Right forelimb (tissue), 1 donor: ENCODE data around the gene FBXL4.

ENCODE experiments used
- DNase-seq: peaks from one replicate; pipeline ENCODE4 v3.0.0-alpha.2; 2018

Gene FBXL4

DNA sequence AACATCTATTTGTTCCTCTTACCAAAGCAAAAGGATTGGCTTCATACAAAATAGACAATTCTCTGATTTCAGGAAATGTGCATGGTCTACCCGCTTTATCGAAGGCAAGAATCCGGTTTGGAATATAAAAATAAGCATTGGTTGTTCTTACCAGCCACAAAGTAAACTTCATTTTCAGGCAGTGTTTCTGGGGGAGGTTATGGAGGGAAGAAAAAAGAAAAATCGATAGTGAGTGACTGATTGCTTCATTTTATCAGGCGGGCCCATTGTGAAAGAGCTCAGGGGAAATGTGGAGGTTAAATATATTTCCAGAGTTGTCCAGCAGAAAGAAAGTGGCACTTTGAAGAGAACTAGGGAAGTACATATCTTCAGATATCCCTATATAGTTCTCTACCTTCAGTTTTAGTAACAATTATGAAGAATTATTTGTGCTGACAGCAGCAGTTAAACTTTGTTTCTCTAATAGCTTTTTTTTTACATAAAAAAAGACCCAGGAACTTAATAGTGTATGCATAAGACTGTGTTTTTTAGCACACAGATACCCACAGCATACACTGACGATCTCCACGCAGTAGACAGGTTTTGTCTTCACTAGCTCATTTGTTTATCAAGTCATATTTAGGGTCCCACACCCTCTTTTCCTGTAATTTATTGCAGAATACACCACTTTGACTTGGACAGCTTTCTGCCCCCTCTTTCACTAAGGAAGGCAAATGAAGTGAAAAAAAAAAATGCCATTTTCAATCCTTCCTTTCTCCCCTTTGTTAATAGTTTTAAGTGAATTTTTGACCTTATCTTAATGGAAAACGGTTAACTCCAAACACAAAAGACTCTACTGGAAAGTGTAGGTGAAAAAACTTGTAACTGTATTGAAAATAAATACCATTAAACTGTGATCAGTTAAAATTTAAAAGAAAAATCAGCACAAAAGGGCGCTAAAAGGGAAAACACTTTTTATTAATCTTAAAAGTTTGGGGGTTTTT is 110.5 kb downstream of the FBXL4 start:
- no peak for DNase-seq

DNA sequence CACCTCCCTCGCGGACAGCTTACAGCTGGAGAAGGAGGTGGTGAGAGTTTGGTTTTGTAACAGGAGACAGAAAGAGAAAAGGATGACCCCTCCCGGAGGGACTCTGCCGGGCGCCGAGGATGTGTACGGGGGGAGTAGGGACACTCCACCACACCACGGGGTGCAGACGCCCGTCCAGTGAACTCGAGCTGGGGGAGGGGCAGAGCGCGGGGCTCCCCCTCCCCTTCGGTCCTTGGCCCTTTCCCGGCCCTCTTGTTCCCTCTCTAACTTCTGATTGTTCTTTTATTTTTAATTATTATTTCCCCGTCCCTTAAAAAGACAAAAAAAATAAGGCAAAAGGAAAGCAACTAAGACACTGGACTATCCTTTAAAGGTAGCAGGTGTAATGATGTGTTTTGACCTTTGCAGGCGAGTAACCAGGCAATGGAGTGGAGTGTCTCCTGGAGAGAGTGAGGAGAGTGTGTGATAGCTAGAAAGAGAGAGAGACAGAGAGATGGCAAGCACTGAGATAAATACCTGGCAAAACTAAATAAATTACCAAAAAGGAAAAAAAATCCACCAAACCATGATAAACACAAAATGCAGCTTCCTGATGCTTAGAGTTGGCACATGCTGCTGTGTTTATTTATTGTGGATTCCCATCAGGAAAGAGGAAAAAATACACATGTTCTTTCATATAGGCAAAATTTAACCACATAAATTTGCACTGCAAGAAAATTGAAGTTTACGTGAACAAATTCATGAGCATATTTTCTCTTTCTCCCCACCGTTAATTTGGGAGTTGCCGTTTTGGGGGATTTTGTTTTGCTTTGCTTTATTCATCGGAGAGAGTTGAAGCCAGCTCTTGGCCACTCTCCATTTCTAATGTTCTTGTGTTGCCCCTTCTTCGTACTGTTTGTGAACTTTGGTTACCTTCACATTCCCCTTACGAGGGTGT is 111.5 kb downstream of the FBXL4 start:
- DNase-seq: no peak

DNA sequence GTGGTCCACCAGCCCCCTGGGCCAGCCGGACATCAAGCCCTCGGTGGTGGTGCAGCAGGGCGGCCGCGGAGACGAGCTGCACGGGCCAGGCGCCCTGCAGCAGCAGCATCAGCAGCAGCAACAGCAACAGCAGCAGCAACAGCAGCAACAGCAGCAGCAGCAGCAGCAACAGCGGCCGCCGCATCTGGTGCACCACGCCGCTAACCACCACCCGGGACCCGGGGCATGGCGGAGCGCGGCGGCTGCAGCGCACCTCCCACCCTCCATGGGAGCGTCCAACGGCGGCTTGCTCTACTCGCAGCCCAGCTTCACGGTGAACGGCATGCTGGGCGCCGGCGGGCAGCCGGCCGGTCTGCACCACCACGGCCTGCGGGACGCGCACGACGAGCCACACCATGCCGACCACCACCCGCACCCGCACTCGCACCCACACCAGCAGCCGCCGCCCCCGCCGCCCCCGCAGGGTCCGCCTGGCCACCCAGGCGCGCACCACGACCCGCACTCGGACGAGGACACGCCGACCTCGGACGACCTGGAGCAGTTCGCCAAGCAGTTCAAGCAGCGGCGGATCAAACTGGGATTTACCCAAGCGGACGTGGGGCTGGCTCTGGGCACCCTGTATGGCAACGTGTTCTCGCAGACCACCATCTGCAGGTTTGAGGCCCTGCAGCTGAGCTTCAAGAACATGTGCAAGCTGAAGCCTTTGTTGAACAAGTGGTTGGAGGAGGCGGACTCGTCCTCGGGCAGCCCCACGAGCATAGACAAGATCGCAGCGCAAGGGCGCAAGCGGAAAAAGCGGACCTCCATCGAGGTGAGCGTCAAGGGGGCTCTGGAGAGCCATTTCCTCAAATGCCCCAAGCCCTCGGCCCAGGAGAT is 112.4 kb downstream of the FBXL4 start:
- DNase-seq: no peak

DNA sequence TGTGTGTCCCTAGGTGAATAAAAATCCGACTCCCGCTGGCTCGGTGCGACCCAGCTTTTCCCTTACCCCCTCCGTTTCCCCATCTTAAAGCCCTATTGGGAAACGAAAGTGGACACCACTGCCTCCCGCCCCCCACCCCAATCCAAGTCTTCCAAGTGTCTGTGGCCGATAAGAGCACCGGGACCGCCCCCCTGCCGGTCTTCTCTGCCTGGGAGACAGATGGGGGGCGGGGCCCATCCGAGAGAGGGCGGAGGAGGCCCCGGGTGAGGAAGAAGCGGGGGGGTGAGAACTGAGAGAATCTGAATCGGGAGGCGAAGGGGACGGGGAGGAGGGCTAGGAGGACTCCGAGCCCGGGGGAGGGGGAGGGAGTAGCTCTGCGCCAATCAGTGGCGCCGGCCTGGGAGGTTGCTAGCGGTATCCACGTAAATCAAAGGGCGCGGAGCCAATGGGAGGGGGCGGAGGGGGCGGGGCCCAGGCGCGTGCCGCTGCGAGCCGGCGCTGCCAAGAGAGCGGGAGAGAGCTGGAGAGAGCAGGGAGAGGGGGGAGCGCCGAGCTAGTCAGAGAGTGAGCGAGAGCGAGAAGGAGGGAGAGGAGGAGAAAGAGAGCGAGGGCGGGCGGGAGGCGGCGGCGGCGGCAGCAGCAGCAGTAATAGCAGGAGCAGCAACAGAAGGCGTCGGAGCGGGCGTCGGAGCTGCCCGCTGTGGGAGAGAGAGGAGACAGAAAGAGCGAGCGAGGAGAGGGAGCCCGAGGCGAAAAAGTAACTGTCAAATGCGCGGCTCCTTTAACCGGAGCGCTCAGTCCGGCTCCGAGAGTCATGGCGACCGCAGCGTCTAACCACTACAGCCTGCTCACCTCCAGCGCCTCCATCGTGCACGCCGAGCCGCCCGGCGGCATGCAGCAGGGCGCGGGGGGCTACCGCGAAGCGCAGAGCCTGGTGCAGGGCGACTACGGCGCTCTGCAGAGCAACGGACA is 113.4 kb downstream of the FBXL4 start, which contains the start of gene POU3F2:
POU3F2 (plus strand) TSS at position 515 of the 972 bp plus-strand sequence; CDS start at position 815, 300 bp downstream.
- DNase-seq: peak; percentile 89

DNA sequence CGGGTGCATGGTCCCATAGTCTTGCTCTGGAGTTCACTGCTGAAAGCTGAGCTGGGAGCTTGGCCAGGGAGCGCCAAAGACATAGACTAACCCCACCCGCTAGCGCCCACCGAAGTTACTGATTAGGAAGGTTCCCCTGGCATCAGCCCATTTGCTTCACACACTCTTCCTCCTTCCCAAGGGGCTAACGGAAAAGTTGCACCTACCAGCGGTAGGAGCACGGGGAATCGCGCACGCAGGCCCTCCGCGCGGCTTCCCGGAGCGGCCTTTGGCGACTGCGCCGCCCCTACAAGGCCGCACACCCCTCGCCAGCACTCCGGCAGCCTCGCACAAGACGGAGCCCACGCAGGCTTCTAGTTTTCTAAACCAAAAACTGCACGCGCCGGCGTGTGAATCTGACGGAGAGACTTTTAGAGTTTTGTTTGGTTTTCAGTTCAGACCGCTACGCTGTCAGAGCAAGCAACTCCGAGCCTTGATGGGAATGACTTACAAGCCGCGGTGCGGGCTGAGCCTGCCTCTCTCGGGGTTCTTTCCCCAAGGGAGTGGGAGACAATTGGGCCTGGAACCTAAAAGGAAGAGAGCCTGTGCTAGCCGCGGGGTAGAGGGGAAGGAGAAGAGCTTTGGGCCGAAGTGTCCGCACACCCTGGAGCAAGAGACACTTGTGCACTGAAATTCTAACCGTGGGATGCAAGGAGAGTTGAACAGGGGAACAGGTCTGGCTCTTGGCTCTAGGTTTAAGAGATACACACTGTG is 114.3 kb downstream of the FBXL4 start:
- DNase-seq: no peak

DNA sequence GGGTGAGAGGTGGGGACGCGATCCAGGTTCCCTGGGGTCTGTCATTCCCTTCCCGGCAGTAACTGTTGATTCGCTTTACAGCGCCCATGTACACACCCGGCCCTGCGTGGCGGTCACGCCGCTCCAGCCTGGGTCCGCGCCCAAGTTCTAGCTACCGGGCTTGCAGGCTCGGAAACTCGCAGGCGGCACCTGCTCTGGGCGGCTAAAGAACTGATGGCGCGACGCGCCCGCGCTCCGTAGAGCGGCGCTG is 114.8 kb downstream of the FBXL4 start:
- no peak for DNase-seq

DNA sequence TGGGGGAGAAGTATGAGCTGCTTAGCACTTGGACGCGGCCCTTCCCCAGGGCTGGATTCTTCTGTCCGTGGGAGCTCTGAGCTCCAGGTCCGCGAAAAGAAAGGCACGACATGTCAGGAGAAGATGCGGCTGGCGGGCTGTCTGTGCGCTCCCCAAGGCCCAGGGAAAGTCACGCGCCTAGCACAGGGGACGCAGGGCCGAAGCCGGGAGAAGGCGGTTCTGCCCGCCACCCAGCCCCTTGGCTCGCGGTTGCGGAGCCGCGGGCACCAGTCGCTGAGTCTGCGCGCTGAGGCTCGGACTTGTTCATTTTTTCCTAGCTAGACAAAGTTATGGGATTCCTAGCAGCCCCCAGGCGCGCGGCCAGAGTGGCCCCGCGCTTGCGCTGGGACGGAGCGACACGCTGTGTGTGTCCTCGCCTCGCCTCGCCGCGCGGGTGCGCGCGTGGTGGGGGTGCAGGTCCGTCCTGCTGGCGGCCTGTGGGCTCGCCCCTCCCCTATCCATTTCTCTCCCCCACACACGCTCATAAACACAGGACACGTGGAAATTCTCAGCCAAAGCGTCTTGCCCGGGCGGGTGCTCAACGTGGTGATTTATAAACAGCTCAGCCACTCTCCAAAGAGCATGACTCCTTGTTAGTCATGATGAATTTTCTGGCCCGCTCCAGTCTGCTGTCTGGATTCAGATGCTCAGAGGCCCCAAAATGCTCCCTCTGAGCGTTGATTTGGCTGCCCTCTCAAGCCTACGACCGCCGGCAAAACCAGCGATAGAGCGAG is 115.3 kb downstream of the FBXL4 start:
- DNase-seq: no peak

DNA sequence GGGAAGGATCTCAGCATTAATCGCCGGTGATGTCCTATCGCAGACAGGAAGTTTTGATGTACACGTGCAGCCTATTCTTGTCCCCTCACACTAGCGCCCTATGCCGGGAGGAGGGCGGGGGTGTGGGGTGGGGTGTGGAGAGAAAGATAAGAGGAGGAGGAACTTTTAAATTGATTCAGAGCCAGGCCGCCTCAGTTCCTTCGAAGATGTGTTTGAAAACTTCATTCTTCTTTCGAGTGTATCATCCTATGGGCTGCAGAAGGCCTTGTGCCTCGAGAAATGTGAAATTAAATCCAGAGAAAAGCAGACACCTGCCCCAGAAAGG is 115.8 kb downstream of the FBXL4 start:
- no peak for DNase-seq

DNA sequence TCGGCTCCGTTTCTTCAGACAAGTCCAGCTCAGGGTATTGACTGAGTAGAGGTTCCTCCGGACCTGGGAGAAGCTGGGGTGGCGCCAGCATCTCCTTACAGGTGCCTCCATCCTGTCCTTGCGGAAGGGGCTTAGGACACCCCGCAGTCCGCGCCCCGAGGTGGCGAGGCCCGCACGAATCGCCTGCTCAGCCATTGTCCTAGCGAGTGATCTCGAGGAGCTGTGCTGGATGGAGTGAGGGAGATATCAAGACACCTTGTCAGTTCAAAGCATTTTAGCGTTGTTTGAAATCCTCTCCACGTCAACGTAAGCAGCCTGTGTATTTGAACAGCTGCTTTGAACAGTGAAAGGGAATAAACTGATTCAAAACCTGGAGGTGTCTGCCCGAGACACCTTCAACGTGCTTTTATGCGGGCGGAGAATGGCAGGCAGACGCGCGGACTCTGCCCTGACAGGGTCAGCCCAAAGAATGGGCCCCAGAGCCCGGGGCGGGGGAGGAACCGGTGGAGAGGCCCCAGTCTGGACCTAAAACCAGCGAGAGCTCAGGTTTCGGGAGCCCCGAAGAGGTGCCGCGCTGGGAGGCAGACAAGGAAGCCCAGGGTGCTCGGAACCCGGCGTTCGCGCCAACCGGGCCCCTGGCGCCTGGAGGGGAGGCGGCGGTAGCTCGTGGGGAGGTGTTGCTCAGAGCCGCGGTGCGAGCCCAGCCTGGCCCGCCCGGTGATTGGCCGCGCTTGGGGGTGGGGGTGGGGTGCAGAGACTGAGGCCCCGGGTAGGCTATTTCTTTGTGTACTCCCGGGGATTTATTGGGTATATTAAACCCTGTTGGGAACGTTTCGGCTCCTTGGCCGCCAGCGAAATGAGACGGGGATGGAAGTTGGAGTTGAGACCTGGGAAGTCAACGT is 116.4 kb downstream of the FBXL4 start:
- no peak for DNase-seq

DNA sequence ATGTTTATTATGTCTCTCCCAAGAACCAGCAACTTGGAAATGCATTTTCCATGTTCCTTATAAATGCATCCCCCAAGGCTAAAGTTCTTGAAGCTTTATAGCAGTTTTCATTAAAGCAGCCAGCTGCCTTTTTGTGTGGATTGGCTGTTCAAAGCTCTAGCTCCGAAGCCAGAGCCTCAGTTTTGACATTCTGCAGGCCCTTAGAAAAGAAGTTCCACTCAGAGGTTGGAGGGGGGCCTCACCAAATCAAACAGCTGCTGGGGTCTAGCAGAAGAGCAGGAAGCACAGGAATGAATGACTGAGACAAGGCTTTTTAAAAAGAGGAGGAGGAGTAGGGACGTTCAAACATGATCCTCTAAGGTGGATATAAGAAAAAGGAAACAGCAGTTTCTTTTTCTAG is 117.6 kb downstream of the FBXL4 start:
- no peak for DNase-seq

DNA sequence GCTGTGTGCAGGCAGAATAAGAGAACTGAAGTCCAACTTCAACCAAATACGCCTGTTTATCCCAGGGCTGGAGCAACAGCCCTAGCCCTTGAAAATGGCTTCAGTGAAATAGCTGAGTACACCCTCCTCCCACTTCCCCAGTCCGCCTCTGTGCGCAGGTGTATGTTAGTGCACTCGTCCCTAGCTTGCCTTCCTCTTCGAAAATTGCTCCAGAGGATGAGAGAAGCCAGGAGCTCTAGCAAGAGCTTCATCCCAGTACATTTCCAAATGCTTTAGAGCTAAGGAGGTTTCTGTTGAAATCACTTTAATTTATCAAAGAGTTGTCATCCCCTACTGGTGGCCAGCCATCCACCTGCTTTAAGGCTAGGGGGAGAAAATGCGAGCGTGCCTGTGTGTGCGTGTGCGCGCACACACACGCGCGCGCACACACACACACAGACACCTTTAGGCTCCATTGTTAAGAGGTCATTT is 118.8 kb downstream of the FBXL4 start:
- no peak for DNase-seq

DNA sequence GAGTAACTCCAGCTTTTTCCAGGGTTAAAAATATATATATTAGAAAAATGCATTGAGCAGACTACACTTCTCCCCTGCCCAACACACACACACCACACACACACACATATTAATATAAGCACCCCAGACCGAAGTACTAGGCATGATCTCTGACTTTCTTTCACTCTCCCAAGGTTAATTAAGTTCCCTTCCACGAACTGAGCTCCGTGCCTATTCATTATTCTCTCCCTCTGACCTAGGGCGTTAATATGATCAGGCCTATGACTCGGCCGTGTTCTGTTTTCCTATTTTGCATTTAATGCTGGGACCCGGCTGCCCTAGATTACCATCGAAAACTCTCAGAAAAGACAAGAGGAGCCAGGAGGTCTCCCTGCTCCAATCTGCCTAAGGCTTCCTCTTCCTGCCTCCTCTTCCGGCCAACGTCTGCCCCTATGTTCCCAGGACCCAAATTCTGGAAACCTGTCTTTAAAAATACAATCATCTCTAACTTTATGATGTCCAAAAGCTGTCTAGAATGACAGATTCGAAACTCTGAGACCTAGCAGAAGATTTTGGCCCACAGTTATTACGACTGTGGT is 119.4 kb downstream of the FBXL4 start:
- DNase-seq: no peak

DNA sequence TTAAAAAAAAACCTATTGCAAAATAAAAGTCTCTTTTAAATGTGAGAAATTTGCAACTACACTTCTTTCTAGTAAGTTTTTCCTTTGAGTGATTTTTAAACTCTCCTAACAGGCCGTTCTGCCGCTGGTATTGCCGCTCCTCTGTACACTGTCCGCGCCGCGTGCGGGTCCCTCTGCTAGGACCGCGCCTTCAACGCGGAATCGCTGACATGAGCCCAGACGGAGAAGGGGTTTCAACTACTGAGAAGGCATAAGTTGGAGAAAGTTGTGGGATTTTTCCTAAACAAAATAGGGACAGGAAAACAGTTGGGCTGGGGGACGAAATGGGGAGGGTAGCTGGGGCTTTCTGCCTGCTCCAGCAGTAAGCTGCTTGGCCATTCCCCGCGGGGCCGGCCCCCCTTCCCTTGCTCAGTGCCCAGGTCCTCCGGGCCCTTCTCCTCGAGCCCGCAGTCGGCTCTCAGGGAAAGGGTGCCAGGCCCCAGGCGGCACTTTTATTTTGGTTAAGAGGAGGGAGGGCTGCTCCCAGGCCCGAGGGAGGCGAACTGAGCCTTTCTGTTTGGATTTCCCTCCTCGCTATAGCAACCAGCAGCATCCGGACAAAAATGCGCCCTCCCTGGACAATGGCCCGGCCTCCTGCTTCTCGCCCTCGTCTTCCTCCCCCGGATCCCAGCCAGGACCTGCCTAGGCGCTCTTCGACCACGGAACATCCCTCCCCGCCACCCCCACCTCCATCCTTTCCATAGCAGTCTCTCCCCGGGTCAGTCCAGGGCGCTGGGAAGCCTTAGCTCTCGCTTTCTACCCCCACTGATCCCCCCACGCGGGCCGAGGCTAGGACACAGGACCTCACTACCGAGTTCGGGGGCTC is 120.2 kb downstream of the FBXL4 start:
- DNase-seq: no peak

DNA sequence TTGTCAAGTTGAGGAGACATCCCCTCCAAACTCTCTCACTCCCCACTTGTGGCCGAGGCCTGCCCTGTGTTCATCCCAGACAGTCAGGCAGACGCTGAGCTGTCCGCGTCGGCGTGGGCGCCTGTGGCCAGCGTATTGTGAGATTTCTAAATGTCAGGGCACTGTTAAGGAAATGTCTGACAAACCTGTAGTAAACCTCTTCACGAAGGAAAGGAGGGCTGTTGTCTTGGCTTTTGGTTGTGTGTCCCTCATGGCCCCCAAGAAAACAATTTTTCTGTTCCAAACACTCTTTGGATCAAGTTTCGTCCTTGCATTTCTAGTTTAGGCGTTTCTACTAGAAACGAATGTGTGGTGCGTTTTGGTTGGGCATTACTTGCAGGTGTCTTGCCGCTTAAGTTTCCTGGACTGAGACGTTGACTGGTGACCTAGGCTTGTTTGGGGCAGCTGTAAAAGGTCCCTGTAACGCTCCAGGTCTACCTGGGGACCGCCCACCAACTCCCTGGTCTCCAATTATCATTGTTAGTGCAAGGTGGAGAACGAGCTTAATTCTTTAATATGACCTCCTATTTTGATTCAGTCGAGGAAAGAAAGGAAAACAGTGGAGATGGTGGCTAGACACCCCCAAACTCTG is 122.0 kb downstream of the FBXL4 start:
- DNase-seq: no peak

DNA sequence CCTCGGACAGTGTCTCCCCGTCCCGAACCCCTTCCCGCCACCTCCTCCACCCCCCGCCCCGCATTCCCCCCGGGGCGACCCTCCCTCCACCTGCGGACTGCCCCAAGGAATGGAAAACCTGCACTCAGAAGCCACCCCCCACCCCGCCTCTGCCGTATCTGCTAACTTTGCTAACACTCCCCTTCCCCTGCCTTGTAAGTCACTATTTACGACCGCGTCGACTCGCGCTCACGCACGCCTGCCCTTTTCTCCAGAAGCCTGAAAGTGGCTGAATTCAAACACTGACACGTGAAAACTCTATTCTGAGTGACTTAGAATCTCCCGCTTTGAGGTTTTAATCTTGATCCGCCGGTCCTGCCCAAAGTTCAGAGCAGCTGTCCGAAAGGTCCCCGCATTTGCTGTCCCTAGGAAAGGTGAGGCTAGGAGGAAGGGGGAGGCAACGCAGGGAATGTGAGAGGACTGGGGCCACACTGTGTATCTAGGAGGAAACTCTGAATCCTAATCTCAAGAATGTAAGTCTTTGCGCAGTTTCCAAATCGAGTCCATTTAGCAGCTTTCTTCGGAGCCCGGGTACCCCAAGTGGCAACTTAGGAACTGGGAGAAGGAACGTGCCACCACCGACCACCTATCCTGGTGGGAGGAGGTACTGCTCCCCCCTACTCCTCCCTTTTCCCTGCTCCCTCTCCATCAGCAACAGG is 122.7 kb downstream of the FBXL4 start:
- DNase-seq: no peak
